GM12878 (cell line): ENCODE results near the gene MS4A6E. TPM values are rescaled to one million over a fixed set of nuclear protein-coding genes. Genes with fewer than 3 reads are reported as not detected.

Experiments
- CUX1 ChIP-seq: IDR thresholded peaks from 2 replicates; pipeline ENCODE4 v1.6.1; 2012; ENCODE audit warnings: improper control_type of control experiment, low read depth, low read length; ENCODE audit not compliant: insufficient replicate concordance
- E2F4 ChIP-seq: IDR thresholded peaks from 2 replicates; pipeline ENCODE4 v1.6.1; 2012; ENCODE audit warnings: low read depth, low read length, improper control_type of control experiment
- ELK1 ChIP-seq: IDR thresholded peaks from 2 replicates; pipeline ENCODE4 v1.6.1; 2012; ENCODE audit warnings: low read depth, low read length, improper control_type of control experiment
- ESRRA ChIP-seq: IDR thresholded peaks from 2 replicates; pipeline ENCODE4 v1.6.1; 2012; ENCODE audit warnings: mild to moderate bottlenecking, low read length, improper control_type of control experiment
- GATAD2B ChIP-seq: fragments of 450-650 bp; conservative IDR thresholded peaks from 2 replicates; pipeline ENCODE4 v1.6.1; 2017; ENCODE audit warnings: low read depth, mild to moderate bottlenecking, moderate library complexity
- HDAC6 ChIP-seq: fragments of 200-600 bp; sonication (generic); IDR thresholded peaks from one replicate; pipeline ENCODE4 v1.8.0; 2017; ENCODE audit warnings: antibody characterized with exemption; ENCODE audit not compliant: unreplicated experiment
- RB1 ChIP-seq: fragments of 450-650 bp; formaldehyde crosslinking; IDR thresholded peaks from 2 replicates; pipeline ENCODE4 v1.6.1; 2017; ENCODE audit warnings: mild to moderate bottlenecking, borderline replicate concordance
- RELB ChIP-seq: fragments of 450-650 bp; IDR thresholded peaks from 2 replicates; pipeline ENCODE4 v1.6.1; 2017; ENCODE audit warnings: low read depth, mild to moderate bottlenecking, moderate library complexity
- SIX5 ChIP-seq: IDR thresholded peaks from 2 replicates; pipeline ENCODE4 v1.6.1; 2011; ENCODE audit warnings: mild to moderate bottlenecking, low read depth, low read length, moderate library complexity; ENCODE audit not compliant: severe bottlenecking
- SKIL ChIP-seq: fragments of 450-650 bp; IDR thresholded peaks from 2 replicates; pipeline ENCODE4 v1.6.1; 2017; ENCODE audit warnings: mild to moderate bottlenecking, low read depth, inconsistent platforms; ENCODE audit not compliant: poor library complexity, severe bottlenecking
- SMARCA5 ChIP-seq: fragments of 450-650 bp; IDR thresholded peaks from 2 replicates; pipeline ENCODE4 v1.6.1; 2017; ENCODE audit warnings: mild to moderate bottlenecking
- YY1 ChIP-seq: IDR thresholded peaks from 2 replicates; pipeline ENCODE4 v1.6.1; 2011; ENCODE audit warnings: low read depth, mild to moderate bottlenecking, low read length
- ZBED1 ChIP-seq: IDR thresholded peaks from 2 replicates; pipeline ENCODE4 v1.6.1; 2016; ENCODE audit warnings: borderline replicate concordance
- ZBTB11 ChIP-seq: fragments of 450-650 bp; formaldehyde crosslinking; IDR thresholded peaks from 2 replicates; pipeline ENCODE4 v1.5.0; 2022; ENCODE audit warnings: mild to moderate bottlenecking, missing genetic modification characterization
- polyA plus RNA-seq, 11 experiments: library from polyadenylated mRNA; depleted of rRNA in 4 of 11; unstranded in 6 of 11; stranded (reverse) in 5 of 11; fragments of >200 nt; fragmentation: Nextera tagmentation in 4 of 11; fragmentation: Illumina TruSeq in 1 of 11; extraction: Ambion mirVana in 4 of 11; extraction: Trizol in 1 of 11; gene quantifications; 1 replicate in 1 of 11; 2 replicates in 10 of 11; pipeline versions ENCODE4 v1.2.1 to v1.2.3, GENCODE V29; 2011 to 2016; ENCODE audit warnings: inconsistent platforms in 2 of 11, missing spikeins in 2 of 11, low read depth in 1 of 11
- total RNA-seq, 4 experiments: library from RNA; depleted of rRNA in 3 of 4; stranded (reverse); fragments of >200 nt in 3 of 4; fragmentation: Illumina TruSeq in 1 of 4; extraction: Trizol in 1 of 4; gene quantifications; 2 replicates each; pipeline versions ENCODE4 v1.2.1 to v1.2.3, GENCODE V29; 2013 to 2021

Gene MS4A6E
- total and polyA plus RNA-seq, 10 of the 15 experiments (the other 5 are each of a cell fraction or from before 2014, with no cell fraction given) = 0.14 to 0.86 (median 0.47) TPM; not detected in 5

- no peak for TF ChIP-seq HDAC6
- no peak for TF ChIP-seq SIX5
- peak; percentile 50 for TF ChIP-seq SKIL
- peak; percentile 64; the same call in 1 of the 2 replicates for TF ChIP-seq GATAD2B
- TF ChIP-seq RB1 = no peak
- TF ChIP-seq SMARCA5 = peak; percentile 78
- no peak for TF ChIP-seq CUX1
- no peak for TF ChIP-seq ESRRA
- TF ChIP-seq E2F4 = no peak
- TF ChIP-seq ZBTB11 = no peak
- no peak for TF ChIP-seq ELK1
- peak; percentile 94 for TF ChIP-seq RELB
- no peak; the same call in 1 of the 2 replicates for TF ChIP-seq ZBED1
- TF ChIP-seq YY1 = peak; percentile 48; the same call in 1 of the 2 replicates
These were observed 16.6 kb upstream of the MS4A6E start (continued) for GRCh38 chr11:60310407-60310998.
